ENCODE measurements around the gene GNG7.

The GNG7 gene

GRCh38 chr19:2487090-2487489, 215.4 kb downstream of the GNG7 start:
- no peak for TF ChIP-seq SUZ12 (IDR thresholded peaks at IDR 0.05)
- no peak for TF ChIP-seq LEF1 (IDR thresholded peaks at IDR 0.05; ENCODE audit: borderline replicate concordance)
- no peak for TF ChIP-seq CTBP1 (IDR thresholded peaks at IDR 0.05; ENCODE audit: borderline replicate concordance)
- TF ChIP-seq SP1 (IDR thresholded peaks at IDR 0.05), result no peak
- no peak for TF ChIP-seq TARDBP (IDR thresholded peaks at IDR 0.05)
- no peak for TF ChIP-seq ZNF384 (IDR thresholded peaks at IDR 0.05)
- CTCF ChIA-PET, result no interaction called here
- POLR2A ChIA-PET, result interaction anchor here (1.4 kb wide), 1 partner anchor 11 kb away, joined by 11 read pairs; the partner anchor contains the start of gene GADD45B
- no peak for DNase-seq (ENCODE audit: extremely low spot score)

GRCh38 chr19:2485428-2485827, 217.1 kb downstream of the GNG7 start:
- ChIA-PET POLR2A (interaction anchor here (2.0 kb wide), 1 partner anchor 10 kb away, joined by 18 read pairs; the partner anchor contains the start of gene GADD45B), CTCF (no interaction called here)
- TF ChIP-seq FOXM1 (IDR thresholded peaks at IDR 0.05; ENCODE audit: borderline replicate concordance), result no peak
- TF ChIP-seq ARNT (IDR thresholded peaks at IDR 0.05), result no peak
- TF ChIP-seq ELF4 (IDR thresholded peaks at IDR 0.05), result no peak
- TF ChIP-seq CTBP1 (IDR thresholded peaks at IDR 0.05; ENCODE audit: borderline replicate concordance), result no peak
- TF ChIP-seq FOXK2 (IDR thresholded peaks at IDR 0.05), result no peak
- no peak for TF ChIP-seq SUZ12 (IDR thresholded peaks at IDR 0.05)
- no peak for TF ChIP-seq LEF1 (IDR thresholded peaks at IDR 0.05; ENCODE audit: borderline replicate concordance)
- TF ChIP-seq FOXA1 (IDR thresholded peaks at IDR 0.05), result no peak
- TF ChIP-seq SP1 (IDR thresholded peaks at IDR 0.05), result no peak
- no peak for TF ChIP-seq ZNF384 (IDR thresholded peaks at IDR 0.05)
- no peak for TF ChIP-seq L3MBTL2 (conservative IDR thresholded peaks at IDR 0.05)
- TF ChIP-seq TARDBP (IDR thresholded peaks at IDR 0.05), result no peak
- no peak for TF ChIP-seq NFRKB (IDR thresholded peaks at IDR 0.05)
- no peak for TF ChIP-seq BHLHE40 (IDR thresholded peaks at IDR 0.05; ENCODE audit: borderline replicate concordance)
- TF ChIP-seq PKNOX1 (IDR thresholded peaks at IDR 0.05), result no peak
- no peak for TF ChIP-seq HDGF (IDR thresholded peaks at IDR 0.05; ENCODE audit: borderline replicate concordance)
- DNase-seq (ENCODE audit: extremely low spot score), result no peak

GRCh38 chr19:2484178-2484937, 218.1 kb downstream of the GNG7 start:
- DNase-seq (ENCODE audit: extremely low spot score), result no peak
- TF ChIP-seq CTBP1 (IDR thresholded peaks at IDR 0.05; ENCODE audit: borderline replicate concordance) (no peak), TARDBP (IDR thresholded peaks at IDR 0.05) (no peak), FOXA1 (IDR thresholded peaks at IDR 0.05) (no peak), FOXK2 (IDR thresholded peaks at IDR 0.05) (no peak), ZNF384 (IDR thresholded peaks at IDR 0.05) (no peak), ARNT (IDR thresholded peaks at IDR 0.05) (no peak), BHLHE40 (IDR thresholded peaks at IDR 0.05; ENCODE audit: borderline replicate concordance) (no peak), PKNOX1 (IDR thresholded peaks at IDR 0.05) (no peak), LEF1 (IDR thresholded peaks at IDR 0.05; ENCODE audit: borderline replicate concordance) (no peak), ELF4 (IDR thresholded peaks at IDR 0.05) (no peak), SP1 (IDR thresholded peaks at IDR 0.05) (no peak), HDGF (IDR thresholded peaks at IDR 0.05; ENCODE audit: borderline replicate concordance) (no peak), NFRKB (IDR thresholded peaks at IDR 0.05) (no peak), FOXM1 (IDR thresholded peaks at IDR 0.05; ENCODE audit: borderline replicate concordance) (no peak), SUZ12 (IDR thresholded peaks at IDR 0.05) (no peak), L3MBTL2 (conservative IDR thresholded peaks at IDR 0.05) (no peak)
- ChIA-PET POLR2A (interaction anchor here (1.2 to 2.0 kb wide), 2 partner anchors 8 to 9 kb away, joined by 3 to 18 read pairs; partner anchors contain the start of gene GADD45B), CTCF (no interaction called here)

GRCh38 chr19:2483484-2484151, 218.9 kb downstream of the GNG7 start:
- no peak for DNase-seq (ENCODE audit: extremely low spot score)
- CTCF ChIA-PET, result no interaction called here
- POLR2A ChIA-PET, result interaction anchor here (2.0 kb wide), 1 partner anchor 8 kb away, joined by 18 read pairs; the partner anchor contains the start of gene GADD45B
- TF ChIP-seq FOXM1 (IDR thresholded peaks at IDR 0.05; ENCODE audit: borderline replicate concordance), result no peak
- TF ChIP-seq CTBP1 (IDR thresholded peaks at IDR 0.05; ENCODE audit: borderline replicate concordance), result no peak
- TF ChIP-seq L3MBTL2 (conservative IDR thresholded peaks at IDR 0.05), result no peak
- no peak for TF ChIP-seq TARDBP (IDR thresholded peaks at IDR 0.05)
- TF ChIP-seq ARNT (IDR thresholded peaks at IDR 0.05), result no peak
- TF ChIP-seq BHLHE40 (IDR thresholded peaks at IDR 0.05; ENCODE audit: borderline replicate concordance), result no peak
- no peak for TF ChIP-seq SP1 (IDR thresholded peaks at IDR 0.05)
- no peak for TF ChIP-seq SUZ12 (IDR thresholded peaks at IDR 0.05)
- TF ChIP-seq ELF4 (IDR thresholded peaks at IDR 0.05), result no peak
- no peak for TF ChIP-seq NFRKB (IDR thresholded peaks at IDR 0.05)
- no peak for TF ChIP-seq FOXK2 (IDR thresholded peaks at IDR 0.05)

GRCh38 chr19:2483084-2483483, 219.4 kb downstream of the GNG7 start:
- TF ChIP-seq NFRKB (IDR thresholded peaks at IDR 0.05) (no peak), HDGF (IDR thresholded peaks at IDR 0.05; ENCODE audit: borderline replicate concordance) (no peak), FOXA1 (IDR thresholded peaks at IDR 0.05) (no peak), TARDBP (IDR thresholded peaks at IDR 0.05) (no peak), CTBP1 (IDR thresholded peaks at IDR 0.05; ENCODE audit: borderline replicate concordance) (no peak), LEF1 (IDR thresholded peaks at IDR 0.05; ENCODE audit: borderline replicate concordance) (no peak), FOXK2 (IDR thresholded peaks at IDR 0.05) (no peak), FOXM1 (IDR thresholded peaks at IDR 0.05; ENCODE audit: borderline replicate concordance) (no peak), SUZ12 (IDR thresholded peaks at IDR 0.05) (no peak), BHLHE40 (IDR thresholded peaks at IDR 0.05; ENCODE audit: borderline replicate concordance) (no peak), ZNF384 (IDR thresholded peaks at IDR 0.05) (no peak), SP1 (IDR thresholded peaks at IDR 0.05) (no peak), L3MBTL2 (conservative IDR thresholded peaks at IDR 0.05) (no peak), PKNOX1 (IDR thresholded peaks at IDR 0.05) (no peak), ARNT (IDR thresholded peaks at IDR 0.05) (no peak), ELF4 (IDR thresholded peaks at IDR 0.05) (no peak)
- ChIA-PET POLR2A (no interaction called here), CTCF (no interaction called here)
- DNase-seq (ENCODE audit: extremely low spot score), result no peak
